C1 segment of cervical spinal cord (tissue), 14 donors: ENCODE results near the gene PPIP5K2.

ENCODE experiments used
- DNase-seq, 14 donors: peaks; one replicate each; lab custom pipeline; 2025; lab: John Stamatoyannopoulos, UW

PPIP5K2 gene

DNA sequence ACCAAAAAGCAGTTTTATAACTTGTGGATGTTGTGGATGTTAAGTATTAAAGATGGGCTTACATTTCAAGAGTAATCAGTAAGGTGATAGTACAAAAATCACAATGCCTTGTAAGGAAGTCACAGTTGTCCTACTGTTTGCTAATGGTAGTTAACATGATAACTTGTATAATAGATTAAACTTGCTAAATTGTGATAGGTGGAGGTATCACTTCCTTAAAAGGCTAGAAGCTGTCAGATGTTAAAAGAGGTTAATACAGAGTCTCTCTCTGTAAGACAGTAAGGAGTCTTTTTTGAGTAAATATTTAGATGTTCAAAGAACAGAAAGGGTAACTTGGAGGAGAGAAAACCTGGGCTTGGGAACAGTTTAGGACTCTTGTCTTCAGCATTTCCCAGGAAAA is 124.3 kb downstream of the PPIP5K2 start:
- no peak for DNase-seq

- DNase-seq, result no peak
Measured at GRCh38 chr5:103245761-103246160, 125.7 kb downstream of the PPIP5K2 start.

- DNase-seq, result no peak
Measured at GRCh38 chr5:103247118-103247517, 127.0 kb downstream of the PPIP5K2 start.

GRCh38 chr5:103249068-103249467 is 129.0 kb downstream of the PPIP5K2 start:
- DNase-seq, result no peak

DNA sequence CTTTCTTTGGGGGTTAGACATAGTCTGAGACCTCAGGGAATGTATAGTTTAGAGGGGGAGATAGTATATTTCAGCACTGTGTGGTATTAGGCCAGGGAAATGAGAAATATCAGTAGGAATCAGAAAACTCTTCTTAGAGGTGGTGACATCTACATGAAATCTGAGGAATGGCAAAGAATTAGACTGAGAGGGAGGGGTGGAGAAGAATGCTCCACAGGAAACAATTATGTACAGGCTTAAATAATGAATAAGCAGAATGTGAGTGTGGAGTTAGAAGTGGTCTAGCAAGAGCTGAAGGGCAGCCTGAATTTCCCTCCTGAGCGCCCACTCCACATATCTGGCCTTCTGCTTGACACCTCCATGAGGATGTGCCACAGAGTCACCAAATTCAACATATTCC is 134.8 kb downstream of the PPIP5K2 start:
- DNase-seq, result no peak

DNA sequence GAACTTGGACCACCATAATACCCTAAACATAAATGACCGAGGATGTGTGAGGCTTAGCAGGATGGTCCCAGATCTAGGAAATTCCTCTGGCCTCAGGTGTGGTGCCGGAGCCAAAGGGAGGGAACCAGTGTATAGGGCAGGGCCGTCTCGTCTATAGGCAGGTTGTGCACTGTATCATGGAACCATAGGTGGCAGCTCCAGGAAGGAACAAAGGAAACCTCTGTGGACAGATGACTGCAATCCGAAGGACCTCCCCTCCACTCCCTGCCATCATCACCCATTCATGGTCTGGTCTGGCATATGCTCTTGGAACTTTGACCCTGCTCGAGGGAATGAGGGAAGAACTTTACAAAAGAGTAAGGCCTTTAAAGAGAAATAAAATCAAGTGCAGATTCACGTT is 135.6 kb downstream of the PPIP5K2 start:
- DNase-seq, result no peak

GRCh38 chr5:103256178-103256577 is 136.1 kb downstream of the PPIP5K2 start:
- no peak for DNase-seq

DNA sequence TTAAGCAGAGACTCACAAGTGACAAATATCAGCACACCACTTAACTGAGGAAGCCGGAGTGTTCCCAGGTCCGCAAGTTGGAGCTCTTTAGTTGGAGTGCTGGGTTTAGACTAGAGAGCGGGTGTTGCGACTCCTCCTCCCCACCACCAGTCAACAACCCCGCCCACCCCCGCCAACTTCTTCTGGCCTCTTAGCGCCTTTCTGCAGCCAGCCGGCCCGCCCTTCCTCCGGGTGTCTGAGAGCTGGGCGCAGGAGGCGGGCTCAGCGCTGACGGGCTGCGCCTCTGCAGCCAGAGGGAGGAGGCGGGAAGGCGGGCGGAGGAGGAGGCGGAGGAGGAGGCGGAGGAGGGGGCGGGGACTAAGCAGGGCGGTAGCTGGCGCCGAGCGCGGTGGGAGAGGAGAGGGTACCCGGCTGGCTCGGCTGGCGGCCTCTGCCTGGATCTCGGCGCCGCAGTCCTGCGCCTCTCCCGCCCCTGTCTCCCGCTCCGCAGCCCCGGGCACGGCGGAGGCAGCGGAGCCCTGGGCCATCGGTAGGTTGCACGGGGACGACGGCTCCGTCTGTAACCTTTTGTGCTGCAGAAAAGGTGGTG is 138.4 kb downstream of the PPIP5K2 start, which contains the start of gene MACIR:
Gene MACIR, plus strand, starts transcription at position 396 of the 589 bp plus-strand sequence. CDS start 17,157 bp downstream, outside the sequence.
- DNase-seq, result peak; percentile 45 to 95 (median 87)

GRCh38 chr5:103258957-103259704 is 139.0 kb downstream of the PPIP5K2 start:
- DNase-seq, result peak in 12 of 14 donors; percentile 50 to 87 (median 75)

GRCh38 chr5:103259705-103260355 is 139.7 kb downstream of the PPIP5K2 start:
- peak in 5 of 14 donors; percentile 50 to 79 (median 66) for DNase-seq

GRCh38 chr5:103260951-103261350 is 140.8 kb downstream of the PPIP5K2 start:
- no peak for DNase-seq
